Panc1 (cell line): ENCODE measurements around the gene GPA33.

Experiments
- POLR2AphosphoS5 ChIP-seq: IDR thresholded peaks from 2 replicates; pipeline ENCODE4 v1.6.1; 2012; ENCODE audit warnings: mild to moderate bottlenecking, low read depth, low read length, moderate library complexity
- SIN3A ChIP-seq: IDR thresholded peaks from 2 replicates; pipeline ENCODE4 v1.6.1; 2012; ENCODE audit warnings: low read depth, mild to moderate bottlenecking, low read length, moderate library complexity, borderline replicate concordance; ENCODE audit not compliant: insufficient read depth
- TF ChIP-seq, protein P1 (sequence below): fragments of 450-650 bp; IDR thresholded peaks from 2 replicates; pipeline ENCODE4 v1.5.1; 2017; ENCODE audit warnings: mild to moderate bottlenecking
- TF ChIP-seq, protein P2 (sequence below), 2 experiments: IDR thresholded peaks; 2 replicates each; pipeline ENCODE4 v1.6.1; 2011 to 2012; ENCODE audit warnings: low read depth in 2 of 2, control low read depth in 1 of 2, low read length in 1 of 2, mild to moderate bottlenecking in 1 of 2, moderate library complexity in 1 of 2; ENCODE audit not compliant: insufficient read depth in 1 of 2

DNA sequence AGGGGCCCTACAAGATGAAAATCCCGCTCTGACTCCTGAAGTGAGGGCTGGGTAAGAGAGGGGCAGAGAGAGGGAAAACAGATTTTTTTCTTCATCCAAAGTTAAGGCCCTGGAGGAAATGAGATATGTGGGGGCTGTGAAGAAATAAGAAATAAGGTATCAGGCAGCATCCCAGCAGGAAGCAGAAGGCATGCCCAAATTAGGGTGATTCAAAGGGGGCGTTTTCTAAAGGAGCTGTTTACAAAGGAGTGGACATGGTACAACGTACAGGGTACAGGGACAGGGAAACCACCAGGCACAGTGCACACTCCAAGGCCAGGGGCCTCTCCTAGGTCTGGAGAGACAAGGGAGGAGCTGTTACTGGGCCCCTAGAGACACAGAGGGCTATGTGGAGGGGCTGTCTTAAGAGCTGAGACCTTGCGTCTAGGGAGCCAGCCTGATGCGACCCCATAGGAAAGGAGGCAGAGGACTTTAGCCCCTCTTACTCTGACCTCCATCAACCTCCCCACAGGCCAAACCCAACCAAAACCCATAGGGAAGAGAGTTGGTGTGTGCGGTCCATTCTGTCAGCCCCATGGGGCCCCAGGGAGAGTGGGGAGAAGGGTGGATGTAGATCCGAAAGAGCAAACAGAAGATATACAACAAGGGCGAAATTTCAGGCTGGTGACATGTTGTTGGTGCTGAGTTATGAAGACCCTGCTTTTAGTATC lies 42.3 kb upstream of the GPA33 start:
- TF ChIP-seq POLR2AphosphoS5 (no peak), SIN3A (no peak)
- TF ChIP-seq, protein P1, sequence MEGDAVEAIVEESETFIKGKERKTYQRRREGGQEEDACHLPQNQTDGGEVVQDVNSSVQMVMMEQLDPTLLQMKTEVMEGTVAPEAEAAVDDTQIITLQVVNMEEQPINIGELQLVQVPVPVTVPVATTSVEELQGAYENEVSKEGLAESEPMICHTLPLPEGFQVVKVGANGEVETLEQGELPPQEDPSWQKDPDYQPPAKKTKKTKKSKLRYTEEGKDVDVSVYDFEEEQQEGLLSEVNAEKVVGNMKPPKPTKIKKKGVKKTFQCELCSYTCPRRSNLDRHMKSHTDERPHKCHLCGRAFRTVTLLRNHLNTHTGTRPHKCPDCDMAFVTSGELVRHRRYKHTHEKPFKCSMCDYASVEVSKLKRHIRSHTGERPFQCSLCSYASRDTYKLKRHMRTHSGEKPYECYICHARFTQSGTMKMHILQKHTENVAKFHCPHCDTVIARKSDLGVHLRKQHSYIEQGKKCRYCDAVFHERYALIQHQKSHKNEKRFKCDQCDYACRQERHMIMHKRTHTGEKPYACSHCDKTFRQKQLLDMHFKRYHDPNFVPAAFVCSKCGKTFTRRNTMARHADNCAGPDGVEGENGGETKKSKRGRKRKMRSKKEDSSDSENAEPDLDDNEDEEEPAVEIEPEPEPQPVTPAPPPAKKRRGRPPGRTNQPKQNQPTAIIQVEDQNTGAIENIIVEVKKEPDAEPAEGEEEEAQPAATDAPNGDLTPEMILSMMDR = no peak
- TF ChIP-seq, protein P2, sequence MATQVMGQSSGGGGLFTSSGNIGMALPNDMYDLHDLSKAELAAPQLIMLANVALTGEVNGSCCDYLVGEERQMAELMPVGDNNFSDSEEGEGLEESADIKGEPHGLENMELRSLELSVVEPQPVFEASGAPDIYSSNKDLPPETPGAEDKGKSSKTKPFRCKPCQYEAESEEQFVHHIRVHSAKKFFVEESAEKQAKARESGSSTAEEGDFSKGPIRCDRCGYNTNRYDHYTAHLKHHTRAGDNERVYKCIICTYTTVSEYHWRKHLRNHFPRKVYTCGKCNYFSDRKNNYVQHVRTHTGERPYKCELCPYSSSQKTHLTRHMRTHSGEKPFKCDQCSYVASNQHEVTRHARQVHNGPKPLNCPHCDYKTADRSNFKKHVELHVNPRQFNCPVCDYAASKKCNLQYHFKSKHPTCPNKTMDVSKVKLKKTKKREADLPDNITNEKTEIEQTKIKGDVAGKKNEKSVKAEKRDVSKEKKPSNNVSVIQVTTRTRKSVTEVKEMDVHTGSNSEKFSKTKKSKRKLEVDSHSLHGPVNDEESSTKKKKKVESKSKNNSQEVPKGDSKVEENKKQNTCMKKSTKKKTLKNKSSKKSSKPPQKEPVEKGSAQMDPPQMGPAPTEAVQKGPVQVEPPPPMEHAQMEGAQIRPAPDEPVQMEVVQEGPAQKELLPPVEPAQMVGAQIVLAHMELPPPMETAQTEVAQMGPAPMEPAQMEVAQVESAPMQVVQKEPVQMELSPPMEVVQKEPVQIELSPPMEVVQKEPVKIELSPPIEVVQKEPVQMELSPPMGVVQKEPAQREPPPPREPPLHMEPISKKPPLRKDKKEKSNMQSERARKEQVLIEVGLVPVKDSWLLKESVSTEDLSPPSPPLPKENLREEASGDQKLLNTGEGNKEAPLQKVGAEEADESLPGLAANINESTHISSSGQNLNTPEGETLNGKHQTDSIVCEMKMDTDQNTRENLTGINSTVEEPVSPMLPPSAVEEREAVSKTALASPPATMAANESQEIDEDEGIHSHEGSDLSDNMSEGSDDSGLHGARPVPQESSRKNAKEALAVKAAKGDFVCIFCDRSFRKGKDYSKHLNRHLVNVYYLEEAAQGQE (IDR thresholded peaks at IDR 0.05; ENCODE audit: insufficient read depth in 1 of 2, low read depth in 2 of 2, low read length in 1 of 2) = no peak
